B cell (primary cell): ENCODE data around the gene VPS26B. TPM values are rescaled to one million over a fixed set of nuclear protein-coding genes. Genes with fewer than 3 reads are reported as not detected.

ENCODE experiments used
- ATAC-seq: fragments of 200-7000 bp; cut with Tn5 transposase; one replicate; pipeline ENCODE4 v1.10.0; 2021; ENCODE audit warnings: low read depth, mild to moderate bottlenecking, moderate number of reproducible peaks, moderate library complexity
- CTCF ChIA-PET: fragments of 350-600 bp; sonication (Branson Sonifier 250); formaldehyde crosslinking; loops from one replicate; lab custom pipeline; 2021; ENCODE audit warnings: antibody characterized with exemption, inconsistent platforms; lab: Charles Lee
- POLR2A ChIA-PET: fragments of 350-600 bp; sonication (Branson Sonifier 250); formaldehyde crosslinking; loops from one replicate; lab custom pipeline; 2021; ENCODE audit warnings: antibody characterized with exemption; lab: Charles Lee
- DNase-seq: peaks from one replicate; pipeline ENCODE4 v3.0.0; 2013
- H2AFZ ChIP-seq: 2 replicates; pipeline ENCODE4 v1.6.1; 2012; ENCODE audit warnings: mild to moderate bottlenecking, low read depth, low read length; ENCODE audit not compliant: insufficient read depth, poor library complexity, severe bottlenecking
- H3K27ac ChIP-seq, 2 donors: 1 replicate in 1 of 2; 2 replicates in 1 of 2; pipeline ENCODE4 v1.5.1; 2012 to 2013; ENCODE audit warnings: low read length in 2 of 2, mild to moderate bottlenecking in 2 of 2, moderate library complexity in 1 of 2
- H3K27me3 ChIP-seq, 4 experiments: fragments of 200-600 bp in 1 of 4; sonication (generic) in 1 of 4; replicated peaks in 1 of 4; 1 replicate in 2 of 4; 2 replicates in 2 of 4; pipeline versions ENCODE4 v1.6.1 to v1.7.0; 2013 to 2016; ENCODE audit warnings: low read length in 3 of 4, mild to moderate bottlenecking in 2 of 4, mixed read lengths in 1 of 4, moderate library complexity in 1 of 4; ENCODE audit not compliant: insufficient read depth in 4 of 4, control insufficient read depth in 3 of 4; ENCODE audit errors: control extremely low read depth in 1 of 4
- H3K36me3 ChIP-seq, 2 experiments: replicated peaks in 1 of 2; 1 replicate in 1 of 2; 2 replicates in 1 of 2; pipeline versions ENCODE4 v1.6.1 to v1.7.1; 2013; ENCODE audit warnings: low read length in 1 of 2; ENCODE audit not compliant: insufficient read depth in 2 of 2, control insufficient read depth in 1 of 2; ENCODE audit errors: control extremely low read depth in 1 of 2, extremely low read depth in 1 of 2
- H3K4me1 ChIP-seq, 2 donors: fragments of 200-600 bp in 1 of 2; sonication (generic) in 1 of 2; 1 replicate in 1 of 2; 2 replicates in 1 of 2; pipeline versions ENCODE4 v1.5.1 to v1.6.1; 2013 to 2017; ENCODE audit warnings: low read length in 2 of 2; ENCODE audit not compliant: control insufficient read depth in 2 of 2, insufficient read depth in 2 of 2
- H3K4me2 ChIP-seq: replicated peaks from 2 replicates; pipeline ENCODE3; 2012; ENCODE audit warnings: mild to moderate bottlenecking, low read depth, low read length; ENCODE audit not compliant: poor library complexity, severe bottlenecking
- H3K4me3 ChIP-seq, 5 experiments: fragments of 200-600 bp in 1 of 5; sonication (generic) in 1 of 5; 1 replicate in 3 of 5; 2 replicates in 2 of 5; pipeline versions ENCODE4 v1.5.1 to v1.7.0; 2011 to 2016; ENCODE audit warnings: low read length in 4 of 5, mild to moderate bottlenecking in 4 of 5, low read depth in 2 of 5, control low read depth in 1 of 5, moderate library complexity in 1 of 5; ENCODE audit not compliant: insufficient read depth in 1 of 5; ENCODE audit errors: control extremely low read depth in 1 of 5, extremely low read depth in 1 of 5
- H3K79me2 ChIP-seq: fragments of 200-600 bp; sonication (generic); one replicate; pipeline ENCODE4 v1.6.0; 2016; ENCODE audit warnings: low read length; ENCODE audit not compliant: control insufficient read depth, insufficient read depth
- H3K9ac ChIP-seq: fragments of 200-600 bp; sonication (generic); 2 replicates; pipeline ENCODE4 v1.6.1; 2017; ENCODE audit warnings: mild to moderate bottlenecking, low read length, moderate library complexity
- H3K9me3 ChIP-seq, 3 donors: one replicate each; pipeline versions ENCODE4 v1.6.1 to v1.7.1; 2013; ENCODE audit warnings: low read length in 2 of 3; ENCODE audit not compliant: control insufficient read depth in 2 of 3, insufficient read depth in 1 of 3; ENCODE audit errors: control extremely low read depth in 1 of 3
- H4K20me1 ChIP-seq: 2 replicates; pipeline ENCODE4 v1.6.0; 2012; ENCODE audit warnings: mild to moderate bottlenecking, low read length; ENCODE audit not compliant: insufficient read depth, control insufficient read depth, poor library complexity, severe bottlenecking
- H3K27ac Mint-ChIP-seq: one replicate; pipeline ENCODE4 v1.8.0; 2021; ENCODE audit warnings: mixed read lengths
- H3K27me3 Mint-ChIP-seq: one replicate; pipeline ENCODE4 v1.8.0; 2021; ENCODE audit warnings: mixed read lengths
- H3K4me1 Mint-ChIP-seq: one replicate; pipeline ENCODE4 v1.8.0; 2021; ENCODE audit warnings: mixed read lengths
- H3K4me3 Mint-ChIP-seq: one replicate; pipeline ENCODE4 v1.8.0; 2021; ENCODE audit warnings: mixed read lengths
- H3K9me3 Mint-ChIP-seq: one replicate; pipeline ENCODE4 v1.8.0; 2022; ENCODE audit warnings: mixed read lengths; ENCODE audit not compliant: insufficient read depth
- EZH2 ChIP-seq: IDR thresholded peaks from 2 replicates; pipeline ENCODE4 v1.6.1; 2012; ENCODE audit warnings: borderline replicate concordance, low read depth, mild to moderate bottlenecking, moderate library complexity, low read length; ENCODE audit not compliant: insufficient read depth, poor library complexity, severe bottlenecking
- WGBS: methylation state at CpG from one replicate; pipeline ENCODE4 v1.1.5; 2013; ENCODE audit warnings: missing lambda C conversion rate; ENCODE audit not compliant: insufficient coverage; 5-methylcytosine and 5-hydroxymethylcytosine counted together
- intact Hi-C: fragments of 100-400 bp; cut with micrococcal nuclease; formaldehyde crosslinking; loops from one replicate; pipeline ENCODE4 v1.10.0; 2022
- polyA plus RNA-seq: library from polyadenylated mRNA; depleted of rRNA; stranded (reverse); fragments of >200 nt; gene quantifications from 2 replicates; pipeline ENCODE4 v1.2.3, GENCODE V29; 2012
- total RNA-seq, 2 donors: library from RNA; stranded (reverse); fragments of 120-200 nt in 1 of 2; gene quantifications; 1 replicate in 1 of 2; 2 replicates in 1 of 2; pipeline versions ENCODE4 v1.2.3 to v1.2.4, GENCODE V29; 2013 to 2022
- TF ChIP-seq, protein P1 (sequence below): fragments of 200-600 bp; IDR thresholded peaks from one replicate; pipeline ENCODE4 v1.8.0; 2022; ENCODE audit warnings: antibody characterized with exemption, mild to moderate bottlenecking

VPS26B gene
- total and polyA plus RNA-seq, 2 donors (not counting 1 experiment from before 2014, with no cell fraction given) = 14.7 to 38.5 TPM

DNA sequence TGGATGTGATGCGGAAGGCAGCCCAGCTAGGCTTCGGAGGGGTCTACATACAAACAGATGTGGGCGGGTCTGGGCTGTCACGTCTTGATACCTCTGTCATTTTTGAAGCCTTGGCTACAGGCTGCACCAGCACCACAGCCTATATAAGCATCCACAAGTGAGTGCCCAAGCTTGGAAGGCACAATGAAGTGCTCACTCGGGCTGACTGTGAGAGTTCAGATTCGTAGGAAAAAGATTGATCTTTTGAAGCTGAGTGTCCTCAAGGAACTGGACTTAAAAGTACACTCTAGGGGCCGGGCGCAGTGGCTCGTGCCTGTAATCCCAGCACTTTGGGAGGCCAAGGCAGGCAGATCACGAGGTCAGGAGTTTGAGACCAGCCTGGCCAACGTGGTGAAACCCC lies 32.6 kb downstream of the VPS26B start:
- no peak overlapping the region for H3K4me3 ChIP-seq
- H3K27me3 ChIP-seq = no peaks in the 10 kb centered on the region
- Mint-ChIP-seq H3K27ac (no peak overlapping the region), H3K4me1 (peaks cover 23% of the 10 kb centered on the region), H3K4me3 (no peak overlapping the region), H3K27me3 (no peaks in the 10 kb centered on the region), H3K9me3 (no peaks in the 10 kb centered on the region)
- H3K79me2 ChIP-seq = peaks cover 7% of the 10 kb centered on the region
- no peak overlapping the region for H3K27ac ChIP-seq
- intact Hi-C loops = no loop called here
- ATAC-seq (no peak), DNase-seq (no peak)
- no peak overlapping the region for H3K4me2 ChIP-seq
- no peaks in the 10 kb centered on the region for H4K20me1 ChIP-seq
- ChIA-PET CTCF (interaction anchor here (1.0 kb wide), 1 partner anchor 26 kb away, joined by 5 read pairs; no protein-coding TSS in a partner anchor), POLR2A (no interaction called here)
- peaks cover 6 to 12% of the 10 kb centered on the region in 2 donors for H3K4me1 ChIP-seq
- TF ChIP-seq, protein P1, sequence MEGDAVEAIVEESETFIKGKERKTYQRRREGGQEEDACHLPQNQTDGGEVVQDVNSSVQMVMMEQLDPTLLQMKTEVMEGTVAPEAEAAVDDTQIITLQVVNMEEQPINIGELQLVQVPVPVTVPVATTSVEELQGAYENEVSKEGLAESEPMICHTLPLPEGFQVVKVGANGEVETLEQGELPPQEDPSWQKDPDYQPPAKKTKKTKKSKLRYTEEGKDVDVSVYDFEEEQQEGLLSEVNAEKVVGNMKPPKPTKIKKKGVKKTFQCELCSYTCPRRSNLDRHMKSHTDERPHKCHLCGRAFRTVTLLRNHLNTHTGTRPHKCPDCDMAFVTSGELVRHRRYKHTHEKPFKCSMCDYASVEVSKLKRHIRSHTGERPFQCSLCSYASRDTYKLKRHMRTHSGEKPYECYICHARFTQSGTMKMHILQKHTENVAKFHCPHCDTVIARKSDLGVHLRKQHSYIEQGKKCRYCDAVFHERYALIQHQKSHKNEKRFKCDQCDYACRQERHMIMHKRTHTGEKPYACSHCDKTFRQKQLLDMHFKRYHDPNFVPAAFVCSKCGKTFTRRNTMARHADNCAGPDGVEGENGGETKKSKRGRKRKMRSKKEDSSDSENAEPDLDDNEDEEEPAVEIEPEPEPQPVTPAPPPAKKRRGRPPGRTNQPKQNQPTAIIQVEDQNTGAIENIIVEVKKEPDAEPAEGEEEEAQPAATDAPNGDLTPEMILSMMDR = no peak
- TF ChIP-seq EZH2 = no peak
- H3K36me3 ChIP-seq = peaks cover 3 to 27% of the 10 kb centered on the region in 2 experiments
- WGBS = 94% methylated on average over 10 of the region's 11 CpGs
- no peaks in the 10 kb centered on the region for H3K9me3 ChIP-seq
- H3K9ac ChIP-seq = no peak overlapping the region
- no peak overlapping the region for H2AFZ ChIP-seq

GRCh38 chr11:134258577-134258976 lies 34.1 kb downstream of the VPS26B start:
- DNase-seq (no peak), ATAC-seq (no peak)
- no peak for TF ChIP-seq EZH2
- TF ChIP-seq, protein P1 = no peak
- Histone ChIP-seq H3K27me3 (no peaks in the 10 kb centered on the region), H3K4me3 (no peak overlapping the region), H3K9ac (no peak overlapping the region), H3K36me3 (peaks cover 3 to 42% of the 10 kb centered on the region in 2 experiments), H3K27ac (no peak overlapping the region), H3K79me2 (peaks cover 6% of the 10 kb centered on the region), H4K20me1 (no peaks in the 10 kb centered on the region), H2AFZ (no peak overlapping the region), H3K4me1 (peaks cover 0 to 5% of the 10 kb centered on the region in 2 donors), H3K4me2 (no peak overlapping the region), H3K9me3 (no peaks in the 10 kb centered on the region)
- CTCF ChIA-PET = interaction anchor here (1.0 kb wide), 1 partner anchor 52 kb away, joined by 3 read pairs; no protein-coding TSS in a partner anchor
- Mint-ChIP-seq H3K27me3 (no peaks in the 10 kb centered on the region), H3K4me3 (no peak overlapping the region), H3K4me1 (peaks cover 9% of the 10 kb centered on the region), H3K27ac (no peak overlapping the region), H3K9me3 (no peaks in the 10 kb centered on the region)
- POLR2A ChIA-PET = no interaction called here
- intact Hi-C loops = no loop called here
- 96% methylated on average over 4 of the region's 4 CpGs for whole genome bisulfite sequencing
